Measurements from ENCODE around the gene OR5H2.
"Not testable (repeated sequence)": the region's sequence is repeated elsewhere in the genome, so short reads cannot be mapped to it uniquely, and the experiment has no call there.

OR5H2 gene

GRCh38 chr3:98282205-98282604 is at the start of gene OR5H2:
TSS of gene OR5H2 (plus strand) at chr3:98282505. CDS start at chr3:98282903, 398 bp downstream.
- no peak for DNase-seq
- in situ Hi-C loops (cut with HindIII; ENCODE audit: low pct_ligation_motif_present, low pct_unique_long_range_greater_than_20kb, low sequenced_read_pairs): no loop called here

DNA sequence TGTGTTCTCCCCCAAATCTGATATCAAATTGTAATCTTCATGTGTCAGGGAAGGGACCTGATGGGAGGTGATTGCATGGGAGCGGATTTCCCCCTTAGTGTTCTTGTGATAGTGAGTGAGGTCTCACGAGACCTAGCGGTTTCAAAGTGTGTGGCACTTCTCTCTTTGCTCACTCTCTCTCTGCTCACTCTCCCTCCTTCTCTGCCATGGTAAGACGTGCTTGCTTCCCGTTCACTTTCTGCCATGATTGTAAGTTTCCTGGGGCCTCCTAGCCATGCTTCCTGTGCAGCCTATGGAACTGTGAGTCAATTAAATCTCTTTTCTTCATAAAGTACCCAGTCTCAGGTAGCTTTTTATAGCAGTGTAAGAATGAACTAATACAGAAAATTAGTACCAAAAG is 48.8 kb upstream of the OR5H2 start:
- in situ Hi-C loops (cut with HindIII; ENCODE audit: low pct_ligation_motif_present, low pct_unique_long_range_greater_than_20kb, low sequenced_read_pairs): no loop called here
- no peak for DNase-seq

DNA sequence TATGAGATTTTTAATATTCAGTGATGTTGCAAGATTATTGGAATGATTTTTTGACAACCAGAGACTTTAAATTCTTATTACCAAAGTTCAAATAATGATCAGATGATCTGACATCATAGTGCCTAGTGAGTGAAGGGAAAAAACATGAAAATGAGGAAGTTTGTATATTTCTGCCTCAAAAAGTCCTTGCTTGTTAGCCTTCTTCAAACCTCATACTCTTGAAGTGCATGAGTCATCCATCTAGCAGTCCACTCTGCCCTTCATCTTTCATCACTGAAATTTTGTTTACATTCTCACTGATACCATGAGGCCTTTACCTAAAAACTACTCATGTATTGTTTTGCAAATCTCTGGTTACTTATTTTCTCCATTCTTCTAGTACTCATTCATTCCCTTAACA is 42.2 kb upstream of the OR5H2 start:
- DNase-seq: no peak
- in situ Hi-C loops (cut with HindIII; ENCODE audit: low pct_ligation_motif_present, low pct_unique_long_range_greater_than_20kb, low sequenced_read_pairs): no loop called here

- DNase-seq: no peak
- in situ Hi-C loops (cut with HindIII; ENCODE audit: low pct_ligation_motif_present, low pct_unique_long_range_greater_than_20kb, low sequenced_read_pairs): no loop called here
Measured at GRCh38 chr3:98242155-98242554, 40.1 kb upstream of the OR5H2 start.

DNA sequence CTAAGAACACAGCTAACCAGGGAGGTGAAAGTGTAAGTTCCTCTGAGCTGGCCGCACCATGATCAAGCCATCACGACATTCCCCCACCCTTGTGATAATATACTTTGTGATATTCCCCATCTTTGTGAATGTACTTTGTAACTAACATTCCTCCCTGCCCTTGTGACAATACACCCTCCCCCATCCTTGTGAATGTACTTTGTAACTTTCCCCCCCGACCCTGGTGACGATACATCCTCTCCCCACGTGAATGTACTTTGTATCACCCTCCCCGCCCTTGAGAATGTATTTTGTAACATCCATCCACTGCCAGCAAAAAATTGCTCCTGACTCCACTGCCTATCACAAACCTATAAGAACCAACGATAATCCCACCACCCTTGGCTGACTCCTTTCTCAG is 38.5 kb upstream of the OR5H2 start:
- in situ Hi-C loops (cut with HindIII; ENCODE audit: low pct_ligation_motif_present, low pct_unique_long_range_greater_than_20kb, low sequenced_read_pairs): no loop called here

GRCh38 chr3:98246142-98246541 is 36.2 kb upstream of the OR5H2 start:
- DNase-seq: no peak
- in situ Hi-C loops (cut with HindIII; ENCODE audit: low pct_ligation_motif_present, low pct_unique_long_range_greater_than_20kb, low sequenced_read_pairs): no loop called here

More for the DNA sequence above, 38.5 kb upstream of the OR5H2 start:
- no peak for DNase-seq

DNA sequence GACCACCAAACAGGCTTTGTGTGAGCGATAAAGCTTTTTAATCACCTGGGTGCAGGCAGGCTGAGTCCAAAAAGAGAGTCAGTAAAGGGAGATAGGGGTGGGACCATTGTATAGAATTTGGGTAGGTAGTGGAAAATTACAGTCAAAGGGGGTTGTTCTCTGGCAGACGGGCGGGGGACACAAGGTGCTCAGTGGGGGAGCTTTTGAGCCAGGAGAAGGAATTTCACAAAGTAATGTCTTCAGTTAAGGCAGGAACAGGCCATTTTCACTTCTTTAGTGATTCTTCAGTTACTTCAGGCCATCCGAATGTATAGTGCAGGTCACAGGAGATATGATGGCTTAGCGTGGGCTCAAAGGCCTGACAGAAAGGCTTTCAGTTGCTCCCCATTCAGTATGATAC is 26.3 kb upstream of the OR5H2 start:
- DNase-seq; in situ Hi-C loops (cut with HindIII; ENCODE audit: low pct_ligation_motif_present, low pct_unique_long_range_greater_than_20kb, low sequenced_read_pairs): not testable (repeated sequence)

DNA sequence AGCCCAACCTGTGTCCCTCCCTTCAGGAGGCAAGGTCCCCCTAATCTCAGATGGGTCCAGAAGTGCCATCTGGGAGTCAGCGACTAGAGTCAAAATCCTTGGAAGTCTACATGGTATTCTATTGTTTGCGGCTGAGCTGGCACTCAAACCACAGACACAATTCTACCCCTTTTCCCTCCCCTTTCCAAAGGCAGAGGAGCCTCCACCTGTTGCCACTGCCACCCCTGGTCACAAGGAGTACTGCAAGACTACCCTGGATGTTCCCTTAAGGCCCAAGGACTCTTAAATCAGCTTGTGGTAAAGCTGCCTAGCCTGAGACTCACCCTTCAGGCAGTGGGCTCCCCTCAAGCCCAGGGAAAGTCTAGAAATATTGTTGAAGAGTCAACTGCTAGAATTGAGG is 22.6 kb upstream of the OR5H2 start:
- in situ Hi-C loops (cut with HindIII; ENCODE audit: low pct_ligation_motif_present, low pct_unique_long_range_greater_than_20kb, low sequenced_read_pairs): no loop called here
- DNase-seq: peak; percentile 28

GRCh38 chr3:98262046-98262445 is 20.3 kb upstream of the OR5H2 start:
- in situ Hi-C loops (cut with HindIII; ENCODE audit: low pct_ligation_motif_present, low pct_unique_long_range_greater_than_20kb, low sequenced_read_pairs): no loop called here
- no peak for DNase-seq

GRCh38 chr3:98263944-98264343 is 18.4 kb upstream of the OR5H2 start, which contains the start of gene OR5H6:
TSS of gene OR5H6 (plus strand) at chr3:98264244. CDS start at chr3:98264333, 89 bp downstream.
- DNase-seq: no peak
- in situ Hi-C loops (cut with HindIII; ENCODE audit: low pct_ligation_motif_present, low pct_unique_long_range_greater_than_20kb, low sequenced_read_pairs): no loop called here

GRCh38 chr3:98269846-98270245 is 12.5 kb upstream of the OR5H2 start:
- in situ Hi-C loops (cut with HindIII; ENCODE audit: low pct_ligation_motif_present, low pct_unique_long_range_greater_than_20kb, low sequenced_read_pairs): no loop called here
- no peak for DNase-seq

DNA sequence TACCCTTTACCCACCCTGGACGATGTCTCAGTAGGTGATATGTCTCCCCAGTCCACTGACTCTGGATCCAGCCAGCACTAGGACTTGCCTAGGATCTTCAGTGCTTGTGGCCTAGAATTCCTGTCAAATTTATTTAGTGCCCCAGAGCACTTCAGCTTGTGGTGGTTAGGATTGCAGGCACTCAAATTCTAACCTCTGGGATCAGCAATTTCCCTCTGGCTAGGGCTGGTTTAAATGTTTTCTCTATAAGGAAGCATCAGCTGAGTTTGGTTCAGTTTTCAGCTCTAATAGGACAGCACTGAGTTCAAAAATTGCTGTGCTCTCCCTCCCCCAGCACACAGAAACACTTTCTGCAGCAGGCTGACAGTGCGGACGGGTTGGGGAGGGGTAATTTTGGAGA is 10.2 kb upstream of the OR5H2 start:
- no peak for DNase-seq
- in situ Hi-C loops (cut with HindIII; ENCODE audit: low pct_ligation_motif_present, low pct_unique_long_range_greater_than_20kb, low sequenced_read_pairs): no loop called here

DNA sequence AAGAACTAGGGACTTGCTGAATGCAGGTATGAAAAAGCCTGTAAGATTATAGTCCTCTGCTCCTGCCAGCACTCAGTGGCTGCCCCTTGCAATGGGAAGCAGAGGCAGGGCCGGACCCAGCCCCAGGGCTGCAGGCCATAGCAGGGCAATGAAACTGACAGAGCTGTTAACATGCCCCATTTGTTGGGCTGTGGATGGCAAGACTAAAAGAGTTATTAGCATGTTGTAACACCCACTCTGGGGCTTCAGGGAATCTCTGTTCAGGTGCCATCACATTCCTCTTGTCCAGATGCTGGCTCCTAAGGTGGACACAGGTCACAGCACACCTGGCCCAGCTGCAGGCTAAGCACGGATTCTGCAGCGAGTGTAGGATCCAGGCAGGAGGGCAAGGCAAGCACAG is 7.4 kb upstream of the OR5H2 start:
- DNase-seq: no peak
- in situ Hi-C loops (cut with HindIII; ENCODE audit: low pct_ligation_motif_present, low pct_unique_long_range_greater_than_20kb, low sequenced_read_pairs): no loop called here

GRCh38 chr3:98290916-98291315 is 8.6 kb downstream of the OR5H2 start:
- in situ Hi-C loops (cut with HindIII; ENCODE audit: low pct_ligation_motif_present, low pct_unique_long_range_greater_than_20kb, low sequenced_read_pairs): no loop called here
- no peak for DNase-seq

DNA sequence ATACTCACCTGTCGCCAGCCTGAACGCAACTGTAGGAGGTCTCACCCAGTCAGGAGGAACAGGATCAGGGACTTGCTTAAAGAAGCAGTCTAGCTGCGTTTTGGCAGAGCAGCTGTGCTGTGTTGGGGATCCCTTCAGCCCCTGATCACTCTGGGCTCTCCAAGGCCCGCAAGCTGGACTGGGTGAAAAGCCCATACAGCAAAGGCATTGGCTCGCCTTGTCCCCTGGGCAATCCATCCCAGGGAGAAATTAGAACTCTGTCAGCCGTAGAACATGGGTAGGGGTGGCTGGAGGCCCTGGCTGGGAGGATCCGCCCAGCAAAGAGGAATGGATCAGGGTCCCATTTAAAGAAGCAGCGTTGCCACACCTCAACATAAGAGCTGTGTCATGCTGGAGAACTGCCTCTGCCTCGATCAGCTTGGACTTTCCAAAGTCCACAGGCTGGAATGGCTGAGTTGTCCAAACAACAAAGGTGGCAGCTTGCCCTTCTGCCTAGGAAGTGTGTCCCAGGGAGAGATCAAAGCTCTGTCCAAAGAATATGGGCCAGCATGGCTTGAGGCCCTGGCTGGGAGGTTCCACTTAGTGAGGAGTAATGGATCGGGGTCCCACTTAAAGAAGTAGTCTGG is 9.1 kb downstream of the OR5H2 start:
- DNase-seq: no peak
- in situ Hi-C loops (cut with HindIII; ENCODE audit: low pct_ligation_motif_present, low pct_unique_long_range_greater_than_20kb, low sequenced_read_pairs): no loop called here

GRCh38 chr3:98322101-98322500 is 39.8 kb downstream of the OR5H2 start:
- in situ Hi-C loops (cut with HindIII; ENCODE audit: low pct_ligation_motif_present, low pct_unique_long_range_greater_than_20kb, low sequenced_read_pairs): no loop called here
- DNase-seq: no peak

GRCh38 chr3:98322686-98323085 is 40.4 kb downstream of the OR5H2 start:
- no peak for DNase-seq
- in situ Hi-C loops (cut with HindIII; ENCODE audit: low pct_ligation_motif_present, low pct_unique_long_range_greater_than_20kb, low sequenced_read_pairs): no loop called here

- in situ Hi-C loops (cut with HindIII; ENCODE audit: low pct_ligation_motif_present, low pct_unique_long_range_greater_than_20kb, low sequenced_read_pairs): no loop called here
- DNase-seq: no peak
Measured at GRCh38 chr3:98323425-98323824, 41.1 kb downstream of the OR5H2 start.

GRCh38 chr3:98325055-98325454 is 42.8 kb downstream of the OR5H2 start:
- DNase-seq: no peak
- in situ Hi-C loops (cut with HindIII; ENCODE audit: low pct_ligation_motif_present, low pct_unique_long_range_greater_than_20kb, low sequenced_read_pairs): no loop called here

DNA sequence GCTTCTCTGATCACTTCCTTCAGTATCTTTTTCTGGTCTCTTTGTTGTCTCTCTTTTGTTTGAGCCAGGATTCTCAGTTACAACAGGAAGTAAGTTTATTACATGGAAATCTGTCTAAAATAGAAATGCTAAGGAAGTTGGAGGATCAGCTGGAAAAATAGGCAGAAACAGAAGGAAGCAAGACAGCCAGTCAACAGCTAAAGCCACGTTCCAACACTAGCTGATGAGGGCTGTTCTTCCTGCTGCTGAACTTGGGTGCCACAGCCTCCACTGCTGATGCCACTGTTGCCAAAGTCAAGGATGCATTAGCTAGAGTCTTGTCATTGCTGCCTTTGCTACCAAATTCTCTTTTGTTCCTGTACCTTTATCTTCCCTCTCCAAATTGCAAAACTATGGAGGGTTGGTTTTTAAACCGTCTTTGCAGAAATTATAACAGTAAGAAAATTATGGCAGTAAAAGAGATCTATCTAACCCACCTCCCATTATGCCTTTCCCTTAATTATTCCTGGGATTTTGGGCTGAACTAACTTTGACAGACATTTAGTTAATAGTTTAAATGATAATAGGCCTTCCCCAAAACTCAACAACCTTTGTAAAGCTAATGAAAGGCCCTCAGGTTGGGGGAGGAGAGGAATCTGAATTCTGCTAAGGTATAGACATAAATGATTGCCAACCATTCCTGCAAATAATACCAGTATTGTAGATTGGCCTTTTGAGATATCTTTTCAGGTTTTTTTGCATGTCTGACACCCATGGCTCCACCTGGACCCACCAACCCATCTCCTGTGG is 44.0 kb downstream of the OR5H2 start:
- no peak for DNase-seq
- in situ Hi-C loops (cut with HindIII; ENCODE audit: low pct_ligation_motif_present, low pct_unique_long_range_greater_than_20kb, low sequenced_read_pairs): no loop called here

Measured in ACHN (cell line).